Dedifferentiated amniotic fluid mesenchymal stem cell (primary cell): ENCODE measurements around the gene CPE.
"Not testable (repeated sequence)": the region's sequence is repeated elsewhere in the genome, so short reads cannot be mapped to it uniquely, and the experiment has no call there.

ENCODE experiments used
- DNase-seq: peaks from one replicate; pipeline ENCODE4 v3.0.0-alpha.2; 2016; ENCODE audit errors: extremely low spot score

The CPE gene

DNA sequence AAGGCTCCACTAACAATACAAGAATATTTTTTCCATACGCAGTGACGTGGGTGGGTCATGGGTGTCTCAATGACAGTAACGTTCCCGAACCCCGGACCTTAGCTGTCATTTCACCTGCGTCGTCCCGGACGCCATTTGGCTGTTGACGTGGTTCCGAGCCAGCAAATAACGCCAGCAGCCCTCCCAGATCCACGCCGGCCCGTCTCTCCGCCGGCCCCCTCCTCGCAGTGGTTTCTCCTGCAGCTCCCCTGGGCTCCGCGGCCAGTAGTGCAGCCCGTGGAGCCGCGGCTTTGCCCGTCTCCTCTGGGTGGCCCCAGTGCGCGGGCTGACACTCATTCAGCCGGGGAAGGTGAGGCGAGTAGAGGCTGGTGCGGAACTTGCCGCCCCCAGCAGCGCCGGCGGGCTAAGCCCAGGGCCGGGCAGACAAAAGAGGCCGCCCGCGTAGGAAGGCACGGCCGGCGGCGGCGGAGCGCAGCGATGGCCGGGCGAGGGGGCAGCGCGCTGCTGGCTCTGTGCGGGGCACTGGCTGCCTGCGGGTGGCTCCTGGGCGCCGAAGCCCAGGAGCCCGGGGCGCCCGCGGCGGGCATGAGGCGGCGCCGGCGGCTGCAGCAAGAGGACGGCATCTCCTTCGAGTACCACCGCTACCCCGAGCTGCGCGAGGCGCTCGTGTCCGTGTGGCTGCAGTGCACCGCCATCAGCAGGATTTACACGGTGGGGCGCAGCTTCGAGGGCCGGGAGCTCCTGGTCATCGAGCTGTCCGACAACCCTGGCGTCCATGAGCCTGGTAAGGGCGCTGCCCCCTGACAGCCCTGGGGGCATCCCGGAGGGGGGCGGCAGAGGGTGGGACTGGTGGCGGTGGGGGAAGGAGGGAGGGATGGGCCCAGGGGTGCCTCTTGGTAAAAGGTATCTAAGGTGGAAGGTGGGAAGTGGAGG lies at the start of gene CPE:
CPE (plus strand) TSS at position 264 of the 933 bp plus-strand sequence; CDS start at position 478, 214 bp downstream.
- peak; percentile 84 for DNase-seq

DNA sequence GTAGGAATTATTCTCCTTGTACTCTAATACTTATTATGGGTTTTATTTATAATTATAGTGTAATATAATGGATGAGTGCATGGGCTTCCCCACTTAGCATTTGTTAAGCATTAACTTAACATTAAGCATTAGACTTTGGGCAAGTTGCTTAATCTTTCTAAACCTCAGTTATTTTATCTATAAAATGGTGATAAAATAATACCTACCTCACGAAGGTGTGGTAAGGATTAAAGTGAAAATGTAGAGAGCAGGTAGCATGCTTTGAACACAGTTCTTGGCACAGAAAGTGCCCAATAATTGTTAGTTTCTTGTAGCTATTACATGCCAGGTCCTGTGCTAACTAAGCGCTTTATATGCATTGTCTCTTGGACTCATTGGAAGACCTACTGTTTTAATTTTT lies 48.7 kb upstream of the CPE start:
- no peak for DNase-seq

DNA sequence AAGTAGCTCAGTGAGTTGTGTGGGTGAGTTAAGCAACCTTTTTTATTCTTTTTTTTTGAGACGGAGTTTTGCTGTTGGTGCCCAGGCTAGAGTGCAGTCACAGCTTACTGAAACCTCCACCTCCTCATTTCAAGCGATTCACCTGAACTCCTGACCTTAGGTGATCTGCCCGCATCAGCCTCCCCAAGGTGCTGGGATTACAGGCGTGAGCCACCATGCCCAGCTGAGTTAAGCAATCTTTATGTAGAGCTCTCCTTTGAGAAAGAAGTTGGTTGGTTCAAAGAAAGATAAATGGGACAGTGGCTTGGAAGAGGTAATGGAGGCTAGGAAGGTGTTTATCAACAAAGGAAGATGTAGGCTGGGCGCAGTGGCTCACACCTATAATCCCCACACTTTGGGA lies 48.1 kb upstream of the CPE start:
- DNase-seq, result no peak

DNA sequence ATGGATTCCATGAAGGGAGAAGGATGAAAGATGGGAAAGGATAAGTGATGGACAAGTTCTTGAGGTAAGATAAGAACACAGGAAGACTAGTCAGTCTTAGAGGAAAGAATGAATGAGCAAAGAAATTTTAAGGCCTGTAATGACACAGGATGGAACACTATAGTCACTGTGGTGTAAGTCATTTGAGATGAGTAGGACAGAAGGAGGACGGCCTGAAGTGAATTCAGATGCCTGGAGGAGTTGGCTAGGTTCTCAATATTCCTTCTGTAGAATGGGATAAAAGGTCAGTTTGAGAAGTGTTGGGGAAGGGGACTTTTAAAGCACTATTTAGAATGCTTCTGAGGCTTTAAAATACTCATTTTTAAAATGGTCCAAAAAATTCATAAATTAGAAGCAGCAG lies 47.4 kb upstream of the CPE start:
- no peak for DNase-seq

DNA sequence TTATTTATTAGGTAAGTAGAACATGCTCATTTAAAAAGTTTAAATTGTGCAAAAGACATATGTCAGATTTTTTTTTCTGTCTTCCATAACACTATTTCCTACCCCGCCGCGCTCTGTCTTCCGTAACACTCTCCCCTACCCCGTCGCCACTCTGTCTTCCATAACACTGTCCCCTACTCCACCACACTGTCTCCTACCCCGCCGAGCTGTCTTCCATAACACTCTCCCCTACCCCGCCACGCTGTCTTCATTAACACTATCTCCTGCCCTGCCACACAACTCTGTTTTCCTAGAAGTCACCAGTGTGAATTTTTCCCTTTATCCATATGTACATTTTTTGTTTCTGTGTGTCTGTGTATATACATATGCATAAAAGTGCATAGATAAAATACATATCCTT lies 47.0 kb upstream of the CPE start:
- no peak for DNase-seq

DNA sequence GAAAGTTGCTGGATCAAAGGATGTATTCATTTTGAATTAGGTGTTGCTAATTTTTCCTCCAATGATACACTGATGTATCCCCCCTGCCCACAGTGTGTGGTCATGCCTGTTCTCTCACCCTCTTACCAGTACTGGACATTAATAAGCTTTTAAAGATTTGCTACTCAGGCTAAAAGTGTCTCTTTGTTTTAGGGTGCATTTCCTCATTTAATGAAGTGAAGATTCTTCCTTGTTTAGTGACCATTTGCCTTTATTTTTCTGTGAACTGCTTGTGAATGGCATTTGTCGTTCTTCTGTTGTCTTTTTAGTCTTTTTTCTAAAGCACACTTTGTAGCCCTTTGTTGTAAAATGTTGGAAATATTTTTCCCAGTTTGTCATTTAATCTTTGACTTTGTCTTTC lies 46.3 kb upstream of the CPE start:
- DNase-seq, result no peak

DNA sequence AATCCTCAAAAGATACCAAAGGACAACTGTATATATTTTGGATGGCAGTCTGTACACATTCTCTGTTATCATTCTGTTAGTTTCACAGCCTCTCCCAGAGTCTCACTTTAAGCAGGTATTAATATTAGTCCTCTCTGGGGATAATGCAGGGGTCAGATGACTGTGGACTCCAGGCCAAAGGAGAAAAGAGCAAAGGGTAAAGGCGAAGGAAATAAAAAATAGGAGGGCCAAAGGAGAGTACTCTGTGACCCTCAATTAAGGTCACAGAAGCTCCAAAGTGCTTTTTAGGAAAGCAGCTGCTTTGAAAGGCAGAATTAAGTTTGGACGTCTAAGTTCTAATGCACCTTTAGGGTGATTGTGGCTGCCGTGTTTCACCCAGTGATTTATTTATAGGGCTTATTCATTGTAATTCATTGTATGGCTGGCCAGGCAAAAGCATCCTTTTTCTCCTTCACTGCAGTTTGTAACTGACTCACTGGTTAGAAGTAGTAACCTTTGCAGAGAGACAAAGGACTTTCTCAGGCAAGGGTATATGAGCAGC lies 43.6 kb upstream of the CPE start:
- no peak for DNase-seq

DNA sequence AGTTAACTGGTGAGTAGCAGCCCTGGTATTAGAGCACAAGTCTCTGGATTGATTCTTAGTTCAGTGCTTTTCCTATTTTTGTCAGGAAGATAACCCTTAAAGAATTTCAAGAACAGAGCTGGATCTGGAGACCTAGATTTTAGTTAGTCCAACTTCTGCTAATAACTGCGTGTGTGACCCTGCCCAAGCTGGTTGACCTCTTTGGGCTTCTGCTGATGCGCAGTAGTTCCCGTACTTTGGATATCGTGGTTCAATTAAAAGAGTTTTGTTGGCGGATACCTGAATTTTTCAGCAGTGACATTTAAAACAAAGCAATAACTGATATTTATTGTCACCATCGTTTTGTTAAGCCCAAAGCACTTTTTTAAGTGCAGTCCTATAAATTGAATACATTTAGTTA lies 42.1 kb upstream of the CPE start:
- no peak for DNase-seq

DNA sequence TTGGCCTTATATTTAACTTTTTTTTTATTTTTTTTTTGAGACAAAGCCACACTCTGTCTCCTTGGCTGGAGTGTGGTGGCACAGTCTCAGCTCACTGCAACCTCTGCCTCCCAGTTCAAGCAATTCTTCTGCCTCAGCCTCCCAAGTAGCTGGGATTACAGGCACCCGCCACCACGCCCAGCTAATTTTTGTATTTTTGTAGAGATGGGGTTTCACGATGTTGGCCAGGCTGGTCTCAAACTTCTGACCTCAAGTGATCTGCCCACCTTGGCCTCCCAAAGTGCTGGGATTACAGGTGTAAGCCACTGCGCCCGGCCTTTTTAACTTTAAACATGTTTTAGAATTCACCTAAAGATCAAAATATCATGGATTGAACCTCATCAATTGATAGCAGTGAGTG lies 36.5 kb upstream of the CPE start:
- not testable (repeated sequence) for DNase-seq

DNA sequence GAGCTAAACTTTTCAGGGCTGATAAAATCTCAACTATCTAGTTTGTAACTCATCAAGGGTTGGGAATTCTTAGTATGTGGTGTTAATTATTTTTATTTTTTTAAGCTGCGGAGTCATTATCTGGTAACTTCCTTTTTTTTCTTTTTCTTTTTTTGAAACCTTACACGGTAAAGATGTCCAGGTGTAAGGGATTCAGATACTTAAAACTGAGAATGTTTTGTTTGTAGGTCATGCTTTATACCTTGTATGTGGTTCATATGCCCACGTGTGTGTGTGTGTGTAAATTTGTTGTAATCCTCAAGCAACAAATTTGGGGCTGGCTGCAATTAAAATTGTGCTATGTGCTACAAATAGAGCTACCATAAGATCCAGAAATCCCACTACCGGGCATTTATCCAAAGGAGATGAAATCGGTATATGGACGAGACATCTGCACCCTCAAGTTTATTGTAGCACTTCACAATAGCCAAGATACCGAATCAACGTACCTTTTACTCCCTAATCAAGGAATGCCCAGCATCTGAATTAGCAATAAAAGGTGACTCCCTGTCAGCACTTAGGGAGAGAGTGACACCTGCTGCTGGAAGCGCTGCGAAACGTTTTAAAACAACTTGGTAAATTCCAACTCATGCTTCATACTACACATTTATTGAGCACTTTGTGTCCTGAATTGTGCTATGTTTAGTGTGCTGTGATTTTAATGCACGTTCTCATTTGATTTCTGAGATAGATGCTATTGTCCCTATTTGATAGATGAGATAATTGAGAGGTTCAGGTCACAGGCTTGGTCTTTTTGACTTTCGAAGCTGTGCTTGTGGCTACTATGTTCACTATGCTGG lies 35.2 kb upstream of the CPE start:
- no peak for DNase-seq

DNA sequence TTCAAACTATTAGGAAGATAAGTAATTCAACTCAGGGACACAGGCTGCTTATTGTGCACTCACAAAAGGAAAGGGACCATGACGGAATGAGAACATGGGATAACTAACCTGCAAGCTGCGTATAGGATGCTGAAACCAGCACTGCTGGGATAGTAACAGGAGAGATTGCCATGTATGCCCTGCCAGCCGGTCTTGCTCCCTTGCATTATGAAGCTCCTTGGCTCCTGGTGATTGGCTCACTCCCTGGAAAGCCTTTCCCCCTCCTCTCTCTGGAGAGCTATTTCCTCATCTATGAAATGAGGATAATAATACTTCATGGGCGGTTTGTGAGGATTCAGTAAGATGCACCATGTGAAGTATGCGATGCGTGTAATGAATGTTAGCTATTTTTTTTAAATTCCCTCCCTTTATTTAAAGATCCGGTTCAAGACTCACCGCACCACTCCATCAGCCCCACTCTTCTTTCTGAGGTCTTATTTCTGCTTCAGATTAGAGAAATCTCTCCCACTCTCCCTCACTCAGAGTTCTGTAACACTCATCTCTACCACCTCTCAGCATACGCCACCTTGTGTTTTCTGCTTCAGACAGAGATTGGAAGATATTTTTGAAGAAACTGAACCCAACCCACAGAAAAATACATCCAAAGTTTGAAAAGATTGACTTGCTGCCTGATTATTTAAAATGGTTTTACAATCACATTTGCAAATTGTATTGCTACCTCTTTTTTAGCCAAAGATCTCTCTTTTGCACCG lies 33.0 kb upstream of the CPE start:
- no peak for DNase-seq

DNA sequence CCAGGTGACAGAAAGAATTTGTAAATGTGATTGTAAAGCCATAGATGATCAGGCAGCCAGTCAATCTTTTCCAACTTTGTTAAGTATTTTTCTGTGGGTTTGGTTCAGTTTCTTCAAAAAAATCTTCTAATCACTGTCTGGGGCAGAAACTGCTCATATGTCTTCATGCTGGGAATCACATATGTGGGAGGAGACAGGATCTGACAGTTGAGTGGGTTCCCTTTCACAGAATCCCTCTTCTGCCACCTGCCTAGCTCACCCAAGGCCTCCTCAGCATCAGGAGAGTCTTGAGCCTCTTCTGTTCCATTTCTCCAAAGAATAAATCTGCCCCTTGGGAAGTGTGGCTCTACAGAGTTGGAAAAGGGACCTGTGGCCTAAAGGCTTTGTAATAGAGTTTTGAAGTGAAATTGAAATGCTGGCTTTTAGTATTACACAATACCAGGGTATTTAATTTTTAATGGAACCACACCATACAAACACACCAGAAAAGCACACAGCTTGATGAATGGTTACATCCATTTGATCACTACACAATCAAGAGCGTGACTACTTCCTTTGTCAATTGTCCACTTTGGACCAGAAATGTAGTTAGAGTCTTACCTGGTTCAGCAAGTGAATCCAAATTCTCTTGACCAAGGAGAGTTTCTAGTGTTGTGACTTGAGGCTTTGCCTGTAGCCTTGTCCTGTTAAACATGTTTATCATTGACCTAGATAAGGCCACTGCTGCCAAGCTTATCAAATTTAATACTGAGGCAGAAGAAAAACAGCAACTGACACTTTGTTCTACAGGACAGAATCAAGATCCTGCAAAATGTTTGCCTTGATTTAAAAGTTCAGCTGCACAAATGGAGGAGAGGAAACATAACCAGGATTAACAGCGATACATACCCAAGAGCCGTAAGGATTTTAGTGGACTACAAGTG lies 30.9 kb upstream of the CPE start:
- no peak for DNase-seq

DNA sequence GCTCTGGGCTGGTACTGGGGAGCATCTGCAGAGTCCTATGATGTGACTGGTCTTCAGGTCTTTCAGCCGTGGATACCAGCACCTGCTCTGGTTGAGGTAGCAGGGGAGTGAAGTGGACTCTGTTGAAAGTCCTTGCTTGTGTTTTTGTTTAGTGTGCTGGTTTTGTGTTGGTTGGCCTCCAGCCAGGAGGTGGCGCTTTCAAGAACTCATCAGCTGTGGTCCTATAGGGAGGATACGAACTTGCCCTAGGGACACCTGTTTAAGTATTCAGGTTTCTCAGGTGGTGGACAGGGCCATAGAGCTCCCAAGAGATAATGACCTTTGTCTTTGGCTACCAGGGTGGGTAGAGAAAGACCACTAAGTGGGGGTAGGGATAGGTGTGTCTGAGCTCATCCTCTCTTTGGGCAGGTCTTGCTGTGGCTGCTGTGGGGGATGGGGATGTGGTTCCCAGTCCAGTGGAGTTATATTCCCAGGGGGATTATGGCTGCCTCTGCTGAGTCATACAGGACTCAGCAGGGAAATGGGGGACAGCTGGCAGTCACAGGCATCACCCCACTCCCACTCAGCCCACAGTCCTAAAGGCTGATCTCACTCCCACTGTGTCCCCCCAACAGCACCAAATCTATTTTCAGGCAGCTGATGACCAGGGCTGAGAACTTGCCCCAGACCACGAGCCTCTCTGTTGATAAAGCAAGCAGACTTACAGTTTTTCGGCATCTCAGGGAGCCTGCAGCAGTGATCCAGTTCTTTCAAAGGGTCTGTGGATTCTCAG lies 27.3 kb upstream of the CPE start:
- no peak for DNase-seq

DNA sequence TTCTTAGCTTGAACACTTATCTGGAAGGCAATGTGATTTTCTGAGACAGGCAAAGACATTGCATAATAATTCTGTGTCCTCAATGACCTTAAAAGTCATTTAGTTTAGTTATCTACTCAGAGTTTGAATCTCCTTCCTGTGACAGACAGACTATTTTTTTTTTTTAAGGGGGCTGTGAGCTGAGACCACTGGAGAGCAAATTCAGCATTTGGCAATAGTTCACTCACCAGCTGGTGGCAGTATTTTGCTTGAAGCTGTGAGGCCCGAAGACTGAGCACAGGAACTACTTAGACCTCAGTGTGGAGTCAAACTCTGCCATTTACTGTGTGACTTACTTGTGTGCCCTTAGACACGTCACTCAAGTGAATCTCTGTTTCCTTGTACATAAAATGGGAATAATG lies 22.9 kb upstream of the CPE start:
- DNase-seq, result peak; percentile 59

DNA sequence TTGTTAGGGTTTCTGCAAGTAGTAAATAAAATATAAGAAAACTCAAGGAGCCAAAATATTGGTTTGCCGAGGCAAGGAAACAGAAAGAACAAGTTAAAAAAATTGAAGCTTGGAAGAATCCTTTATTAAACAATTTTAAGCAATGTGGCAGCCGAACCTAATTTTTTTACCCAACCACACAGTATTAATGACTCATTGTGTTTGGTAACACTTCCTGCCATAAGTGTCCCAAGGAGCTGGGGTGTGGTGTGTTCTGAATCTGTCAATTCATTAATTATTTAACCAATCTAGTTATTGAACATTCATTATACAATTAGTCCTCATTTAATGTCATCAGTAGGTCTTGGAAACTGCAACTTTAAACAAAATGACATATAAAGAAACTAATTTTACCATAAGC lies 19.3 kb upstream of the CPE start:
- DNase-seq, result no peak

DNA sequence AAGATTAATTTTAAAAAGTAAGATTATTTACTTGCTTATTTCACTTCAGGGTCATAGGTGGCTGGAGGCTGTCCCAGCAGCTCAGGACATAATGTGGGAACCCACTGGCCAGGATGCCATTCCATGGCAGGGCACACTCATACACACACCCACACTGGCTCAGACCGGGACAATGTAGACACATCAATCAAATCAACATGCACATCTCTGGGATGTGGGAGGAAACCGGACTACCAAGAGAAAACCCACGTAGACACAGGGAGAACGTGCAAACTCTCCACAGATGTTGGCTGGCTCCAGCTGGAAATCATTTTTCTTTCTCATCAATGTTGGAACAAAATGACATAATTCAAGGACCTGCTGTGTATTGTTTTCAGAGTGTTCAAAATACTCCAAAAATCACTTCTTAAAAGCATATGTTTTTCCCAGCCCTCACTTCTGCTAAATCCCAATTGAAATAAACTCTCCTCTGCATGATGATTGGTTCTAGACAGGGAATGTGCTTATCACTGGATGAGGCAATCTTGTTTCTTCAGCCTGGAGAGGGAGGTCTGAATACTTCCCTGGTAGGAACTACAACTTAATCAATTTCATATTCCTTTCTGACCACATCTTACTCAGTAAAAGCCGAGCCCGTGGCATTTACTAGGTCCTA lies 18.6 kb upstream of the CPE start:
- DNase-seq, result no peak

DNA sequence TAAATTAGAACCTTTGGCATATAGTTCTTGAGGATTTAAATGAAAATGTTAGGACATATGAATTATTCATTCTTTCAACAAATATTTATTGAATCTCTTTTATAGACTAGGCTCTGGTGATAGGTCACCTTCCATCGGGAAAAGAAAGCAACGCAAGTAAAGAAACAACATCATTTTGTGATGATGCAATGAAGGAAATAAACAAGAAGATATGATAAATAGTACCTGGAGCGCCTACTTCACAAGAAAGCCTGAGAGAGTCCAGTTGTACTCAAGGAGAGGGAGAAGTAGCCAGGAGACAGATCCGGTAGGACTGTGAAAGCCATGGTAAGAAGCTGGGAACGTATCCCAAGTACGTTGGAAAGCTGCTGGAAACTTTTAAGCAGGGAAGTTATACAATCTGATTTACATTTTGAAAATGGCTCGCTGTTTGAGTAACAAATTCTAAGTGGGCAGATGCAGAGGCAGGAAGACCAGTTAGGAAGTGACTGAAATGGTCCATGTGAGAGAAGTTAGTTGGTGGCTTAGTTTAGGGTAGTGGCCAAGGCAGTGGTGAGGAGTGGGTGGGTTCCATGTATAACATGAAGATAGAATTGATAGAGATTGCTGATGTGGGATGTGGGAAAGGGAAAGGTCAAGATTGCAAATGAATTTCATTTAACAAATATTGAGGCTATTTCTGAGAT lies 17.7 kb upstream of the CPE start:
- DNase-seq, result no peak

DNA sequence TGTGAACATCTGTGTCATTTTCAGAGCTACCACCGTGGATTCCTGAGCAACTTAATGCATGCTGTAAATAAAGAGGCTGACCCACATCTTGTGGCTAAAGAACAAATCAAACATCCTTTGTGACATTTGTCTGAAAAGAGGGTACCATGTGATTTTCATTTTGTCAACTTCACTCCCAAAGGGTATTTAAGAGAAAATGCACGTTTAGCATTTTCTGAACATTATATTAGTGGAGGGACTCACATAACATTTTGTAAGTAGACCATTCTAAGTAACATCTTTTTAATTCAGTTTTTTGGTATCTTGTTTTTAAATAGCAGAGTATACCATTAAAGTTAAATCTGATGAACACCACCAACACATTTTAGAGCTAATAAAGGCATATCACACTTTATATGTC lies 17.0 kb upstream of the CPE start:
- no peak for DNase-seq
